Karpas-422 (cell line): Measurements from ENCODE around the gene PNRC2. TPM values are rescaled to one million over a fixed set of nuclear protein-coding genes. Genes with fewer than 3 reads are reported as not detected.

ENCODE experiments used
- DNase-seq: peaks from one replicate; pipeline ENCODE4 v3.0.0-alpha.2; 2015
- H2AFZ ChIP-seq: fragments of 200-600 bp; sonication (generic); 2 replicates; pipeline ENCODE4 v1.6.1; 2014; ENCODE audit warnings: antibody characterized with exemption, low read length, mixed read lengths
- H3K27ac ChIP-seq: fragments of 200-600 bp; sonication (generic); 2 replicates; pipeline ENCODE4 v1.5.1; 2014; ENCODE audit warnings: mild to moderate bottlenecking, low read length, moderate library complexity
- H3K27me3 ChIP-seq: fragments of 200-600 bp; sonication (generic); 2 replicates; pipeline ENCODE4 v1.6.1; 2014; ENCODE audit warnings: low read length, mixed read lengths
- H3K36me3 ChIP-seq: fragments of 200-600 bp; sonication (generic); 2 replicates; pipeline ENCODE4 v1.6.1; 2014; ENCODE audit warnings: low read length, mixed read lengths; ENCODE audit not compliant: insufficient read depth
- H3K4me1 ChIP-seq: fragments of 200-600 bp; sonication (generic); 2 replicates; pipeline ENCODE4 v1.6.1; 2014; ENCODE audit warnings: mild to moderate bottlenecking, low read length, mixed read lengths
- H3K4me2 ChIP-seq: fragments of 200-600 bp; sonication (generic); 2 replicates; pipeline ENCODE4 v1.6.1; 2014; ENCODE audit warnings: low read length, low read depth, mild to moderate bottlenecking; ENCODE audit not compliant: poor library complexity, severe bottlenecking
- H3K4me3 ChIP-seq: fragments of 200-600 bp; sonication (generic); 2 replicates; pipeline ENCODE4 v1.5.1; 2014; ENCODE audit warnings: mild to moderate bottlenecking, antibody characterized with exemption, low read length, mixed read lengths
- H3K79me2 ChIP-seq: fragments of 200-600 bp; sonication (generic); 2 replicates; pipeline ENCODE4 v1.6.1; 2014; ENCODE audit warnings: mild to moderate bottlenecking, low read length, mixed read lengths
- H3K9ac ChIP-seq: fragments of 200-600 bp; sonication (generic); 2 replicates; pipeline ENCODE4 v1.6.0; 2014; ENCODE audit warnings: low read length
- H3K9me2 ChIP-seq: fragments of 200-600 bp; sonication (generic), shearing (Covaris generic); replicated peaks from 2 replicates; pipeline ENCODE4 v1.6.0; 2014; ENCODE audit warnings: mild to moderate bottlenecking, low read length, moderate library complexity; ENCODE audit not compliant: insufficient read depth
- H3K9me3 ChIP-seq: fragments of 300-700, 200-600 bp; sonication (generic); 2 replicates; pipeline ENCODE4 v1.6.1; 2014; ENCODE audit warnings: low read length, mixed read lengths
- H4K20me1 ChIP-seq: fragments of 200-600 bp; sonication (generic); 2 replicates; pipeline ENCODE4 v1.6.1; 2014; ENCODE audit warnings: mild to moderate bottlenecking, antibody characterized with exemption, low read length, low read depth; ENCODE audit not compliant: insufficient read depth
- total RNA-seq: library from RNA; depleted of rRNA; stranded (reverse); fragments of >200 nt; shearing (Covaris generic); gene quantifications from 2 replicates; pipeline ENCODE4 v1.2.3, GENCODE V29; 2014; ENCODE audit warnings: low replicate concordance

PNRC2 gene
- total RNA-seq, 1 experiment from 2014 or later, result 140 TPM

DNA sequence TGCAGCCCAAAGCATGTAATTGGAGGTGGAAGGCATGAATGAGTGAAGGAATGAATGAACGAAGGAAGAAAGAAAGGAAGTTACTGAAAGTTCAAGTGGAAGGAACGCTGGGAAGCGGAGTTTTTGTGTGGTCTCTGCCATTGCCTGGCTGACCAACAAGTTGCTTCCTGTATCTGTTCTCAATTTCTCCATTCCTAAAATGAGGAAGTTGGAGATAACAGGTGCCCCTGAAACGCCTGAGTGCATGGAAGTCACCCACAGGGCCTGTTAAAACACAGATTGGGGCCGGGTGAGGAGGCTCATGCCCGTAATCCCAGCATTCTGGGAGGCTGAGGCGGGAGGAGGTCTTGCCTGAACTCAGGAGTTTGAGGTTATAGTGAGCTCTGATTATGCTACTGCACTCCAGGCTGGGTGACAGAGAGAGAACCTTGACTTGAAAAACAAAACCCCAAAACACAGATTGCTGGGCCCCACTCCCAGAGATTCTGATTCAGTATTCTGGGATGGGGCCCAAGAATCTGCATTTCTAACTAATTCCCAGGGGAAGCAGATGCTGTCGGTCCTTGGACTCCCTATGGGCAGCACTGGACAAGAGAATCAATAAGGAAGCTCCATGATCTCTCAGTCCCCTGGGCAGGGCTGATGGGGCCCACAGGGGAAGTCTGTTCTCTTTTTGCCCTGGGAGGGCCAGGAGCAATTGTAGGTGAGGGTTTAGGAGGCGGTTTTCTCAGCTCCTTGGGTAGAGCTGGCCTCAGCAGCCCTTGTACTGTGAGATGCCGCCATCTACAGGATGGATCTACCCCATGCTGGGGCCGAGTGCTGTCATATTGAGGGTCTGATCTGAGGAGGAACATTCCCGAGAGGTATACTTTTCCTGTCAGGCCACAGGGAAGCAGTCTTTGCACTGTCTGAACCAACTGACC lies 43.2 kb upstream of the PNRC2 start:
- Histone ChIP-seq H3K9ac (peak overlapping the region; percentile 59), H3K79me2 (0 out of 2 replicates have a peak, but pooled peaks cover 3% of the 10 kb centered on the region), H3K4me3 (peak overlapping the region; percentile 21; the same call in 1 of the 2 replicates), H3K4me1 (peaks cover 49% of the 10 kb centered on the region), H3K36me3 (no peaks in the 10 kb centered on the region), H3K9me3 (no peaks in the 10 kb centered on the region), H3K27me3 (no peaks in the 10 kb centered on the region), H3K4me2 (peak overlapping the region; percentile 64), H3K9me2 (no peaks in the 10 kb centered on the region), H3K27ac (peak overlapping the region; percentile 97), H4K20me1 (no peaks in the 10 kb centered on the region), H2AFZ (peak overlapping the region; percentile 62)
- peak; percentile 94 for DNase-seq

DNA sequence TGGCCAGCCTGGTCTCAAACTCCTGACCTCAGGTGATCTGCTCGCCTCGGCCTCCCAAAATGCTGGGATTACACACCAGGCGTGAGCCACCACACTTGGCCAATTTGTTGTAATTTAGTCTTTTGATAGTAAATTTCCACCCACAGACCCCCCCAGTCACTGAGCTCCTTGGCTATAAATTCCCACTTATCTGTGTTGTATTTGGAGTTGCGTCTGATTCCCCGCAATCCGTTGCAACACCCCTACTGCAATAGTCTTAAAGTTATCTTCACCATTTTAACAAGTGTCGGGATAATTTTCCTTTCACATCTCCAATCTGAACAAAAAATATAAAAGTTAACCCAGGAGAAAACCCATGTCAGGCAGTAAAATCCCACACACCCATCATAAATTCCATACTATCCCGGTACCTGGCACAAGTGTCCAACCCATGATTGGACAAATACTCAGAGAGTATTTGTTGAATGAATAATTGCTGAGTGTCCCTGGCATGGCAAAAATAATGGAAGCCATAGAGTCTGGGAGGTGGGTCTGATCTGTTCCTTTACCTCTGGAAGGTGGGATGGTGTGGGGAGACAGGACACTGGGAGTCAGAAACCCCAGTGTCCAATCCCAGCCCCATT lies 37.2 kb upstream of the PNRC2 start:
- Histone ChIP-seq H3K79me2 (no peaks in the 10 kb centered on the region), H2AFZ (no peak overlapping the region), H4K20me1 (no peaks in the 10 kb centered on the region)

DNA sequence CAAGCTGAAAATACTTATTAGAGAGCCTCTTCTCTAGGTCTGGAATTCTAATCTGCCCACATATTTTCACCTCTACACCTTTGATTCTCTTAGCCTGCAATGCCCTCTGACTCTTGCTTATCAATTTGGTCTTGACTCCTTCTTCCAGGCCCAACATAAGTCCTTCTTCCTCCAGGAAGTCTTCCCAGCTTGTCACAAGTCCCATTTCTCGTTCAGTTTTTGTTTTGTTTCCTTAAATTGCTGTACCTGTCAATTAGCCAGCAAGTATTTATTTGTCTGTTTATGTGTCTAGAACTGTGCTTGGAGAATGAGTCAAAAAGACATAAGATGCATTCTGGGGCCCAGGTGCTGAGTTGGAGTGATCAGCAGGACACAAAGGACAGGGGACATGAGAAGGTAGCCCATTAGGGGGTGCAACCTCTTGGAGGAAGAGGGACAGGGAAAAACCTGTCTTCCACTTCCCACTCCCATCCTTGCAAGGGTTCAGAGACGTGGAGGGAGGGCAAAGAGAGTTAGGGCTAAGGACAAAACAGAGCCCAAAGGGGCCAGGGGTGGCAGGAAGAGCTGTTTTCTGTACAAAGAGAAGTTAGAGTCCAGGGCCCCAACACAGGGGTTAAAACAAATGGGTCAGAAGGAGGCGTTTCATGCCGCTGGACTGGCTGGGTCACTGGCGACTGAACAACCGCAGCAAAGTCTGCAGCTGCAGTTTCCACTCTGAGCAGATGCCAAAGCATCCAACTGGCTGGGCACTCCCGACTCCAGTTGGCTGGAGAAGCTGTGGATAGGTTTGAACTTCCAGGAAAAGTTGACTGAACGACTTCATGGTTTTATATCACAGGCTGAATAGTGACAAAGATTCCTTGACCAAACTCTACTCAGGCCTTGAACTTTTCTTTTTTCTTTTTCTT lies 35.8 kb upstream of the PNRC2 start:
- Histone ChIP-seq H4K20me1 (no peaks in the 10 kb centered on the region), H3K9me3 (no peaks in the 10 kb centered on the region), H3K79me2 (no peaks in the 10 kb centered on the region), H3K9me2 (no peaks in the 10 kb centered on the region), H3K27me3 (no peaks in the 10 kb centered on the region), H2AFZ (no peak overlapping the region), H3K4me1 (no peaks in the 10 kb centered on the region), H3K9ac (no peak overlapping the region), H3K4me3 (no peak overlapping the region), H3K36me3 (no peaks in the 10 kb centered on the region), H3K4me2 (no peak overlapping the region), H3K27ac (no peak overlapping the region)
- no peak for DNase-seq

More for the DNA sequence above, 37.2 kb upstream of the PNRC2 start:
- no peak overlapping the region for H3K9ac ChIP-seq
- H3K27me3 ChIP-seq, result no peaks in the 10 kb centered on the region
- H3K4me2 ChIP-seq, result no peak overlapping the region
- no peaks in the 10 kb centered on the region for H3K9me3 ChIP-seq
- DNase-seq, result no peak
- H3K4me1 ChIP-seq, result no peaks in the 10 kb centered on the region
- H3K36me3 ChIP-seq, result no peaks in the 10 kb centered on the region
- H3K9me2 ChIP-seq, result no peaks in the 10 kb centered on the region
- no peak overlapping the region for H3K27ac ChIP-seq
- H3K4me3 ChIP-seq, result no peak overlapping the region

DNA sequence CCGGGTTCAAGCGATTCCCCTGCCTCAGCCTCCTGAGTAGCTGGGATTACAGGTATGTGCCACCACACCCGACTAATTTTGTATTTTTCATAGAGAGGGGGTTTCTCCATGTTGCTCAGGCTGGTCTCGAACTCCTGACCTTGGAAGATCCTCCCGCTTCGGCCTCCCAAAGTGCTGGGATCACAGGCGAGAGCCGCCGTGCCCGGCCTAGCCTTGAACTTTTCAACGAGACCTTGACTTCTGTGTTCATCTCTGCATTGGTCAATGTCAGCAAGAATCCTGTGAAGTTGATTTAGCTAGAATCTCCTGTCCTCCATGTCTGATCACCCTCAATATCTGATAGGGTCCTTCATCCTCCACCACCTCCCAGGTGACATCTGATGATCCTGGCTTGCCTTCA lies 35.0 kb upstream of the PNRC2 start:
- Histone ChIP-seq H3K79me2 (no peaks in the 10 kb centered on the region), H2AFZ (no peak overlapping the region), H3K9me2 (no peaks in the 10 kb centered on the region), H3K9me3 (no peaks in the 10 kb centered on the region), H3K4me1 (no peaks in the 10 kb centered on the region), H3K27me3 (no peaks in the 10 kb centered on the region), H3K4me2 (no peak overlapping the region), H4K20me1 (no peaks in the 10 kb centered on the region), H3K9ac (no peak overlapping the region), H3K36me3 (no peaks in the 10 kb centered on the region), H3K4me3 (no peak overlapping the region), H3K27ac (no peak overlapping the region)
- no peak for DNase-seq

DNA sequence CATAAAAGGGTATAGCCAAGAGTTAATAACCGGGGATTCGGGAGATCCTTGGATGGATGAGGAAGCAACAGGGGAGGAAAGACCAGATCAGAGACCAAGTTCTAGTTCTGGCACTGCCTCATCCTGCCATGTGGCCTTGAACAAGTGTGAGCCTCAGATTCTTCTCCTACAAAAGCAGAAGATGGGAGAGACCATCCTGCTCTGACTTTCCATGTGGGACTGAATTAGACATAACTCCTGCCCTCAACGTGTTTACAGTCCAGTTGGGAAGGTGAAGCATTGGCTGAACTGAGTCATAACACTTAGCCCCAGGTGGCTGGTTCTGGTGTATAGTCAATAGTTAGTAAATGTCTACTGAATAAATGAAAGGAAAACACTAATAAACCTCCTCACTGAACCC lies 34.3 kb upstream of the PNRC2 start:
- Histone ChIP-seq H3K4me2 (no peak overlapping the region), H4K20me1 (no peaks in the 10 kb centered on the region), H3K36me3 (no peaks in the 10 kb centered on the region), H3K4me3 (no peak overlapping the region), H2AFZ (no peak overlapping the region), H3K79me2 (no peaks in the 10 kb centered on the region), H3K9me2 (no peaks in the 10 kb centered on the region), H3K27me3 (no peaks in the 10 kb centered on the region), H3K9me3 (no peaks in the 10 kb centered on the region), H3K27ac (no peak overlapping the region), H3K4me1 (peaks cover under 1% of the 10 kb centered on the region), H3K9ac (no peak overlapping the region)
- DNase-seq, result no peak

DNA sequence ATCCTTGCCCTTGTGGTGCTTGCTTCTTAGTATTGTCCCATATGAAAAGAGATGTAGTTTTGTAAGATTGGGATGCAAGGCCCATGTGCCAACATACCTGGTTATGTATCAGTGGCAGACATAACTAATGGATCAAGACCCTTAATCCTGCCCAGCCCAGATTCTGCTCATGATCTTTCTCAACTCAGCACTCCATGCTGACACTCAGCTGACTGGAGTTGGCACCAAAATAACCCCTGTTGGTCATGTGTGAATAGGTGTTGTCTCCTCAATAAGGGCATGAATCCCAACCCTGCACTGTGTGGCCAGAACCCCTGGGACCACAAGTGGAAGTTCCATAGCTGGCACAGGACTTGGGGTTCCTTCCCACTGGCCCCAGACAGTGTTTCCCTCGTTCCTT lies 32.5 kb upstream of the PNRC2 start:
- H3K4me2 ChIP-seq, result no peak overlapping the region
- H4K20me1 ChIP-seq, result no peaks in the 10 kb centered on the region
- H3K36me3 ChIP-seq, result no peaks in the 10 kb centered on the region
- H3K4me3 ChIP-seq, result no peak overlapping the region
- no peaks in the 10 kb centered on the region for H3K79me2 ChIP-seq
- H3K9ac ChIP-seq, result no peak overlapping the region
- no peak overlapping the region for H2AFZ ChIP-seq
- H3K27ac ChIP-seq, result no peak overlapping the region
- no peaks in the 10 kb centered on the region for H3K9me2 ChIP-seq
- no peaks in the 10 kb centered on the region for H3K27me3 ChIP-seq
- H3K9me3 ChIP-seq, result no peaks in the 10 kb centered on the region
- peak; percentile 37 for DNase-seq
- H3K4me1 ChIP-seq, result peaks cover 19% of the 10 kb centered on the region

DNA sequence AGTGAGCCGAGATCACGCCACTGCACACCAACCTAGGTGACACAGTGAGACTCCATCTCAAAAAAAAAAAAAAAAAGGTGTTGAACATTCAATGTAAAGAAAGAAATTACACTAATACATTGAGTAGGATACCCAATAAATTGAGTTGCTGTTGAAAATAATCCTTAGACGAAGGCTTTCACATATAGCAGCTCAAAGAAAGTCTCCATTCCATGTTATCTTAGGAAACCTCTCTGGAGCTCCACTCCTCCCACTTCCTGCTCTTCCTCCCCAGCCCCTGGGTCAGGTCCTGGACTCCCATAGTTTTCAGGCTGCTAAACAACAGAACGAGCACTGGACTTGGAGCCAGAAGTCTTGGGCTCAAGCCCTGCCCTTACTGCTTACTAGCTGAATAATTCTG lies 30.8 kb upstream of the PNRC2 start:
- Histone ChIP-seq H3K27me3 (no peaks in the 10 kb centered on the region), H2AFZ (no peak overlapping the region), H3K79me2 (no peaks in the 10 kb centered on the region), H3K4me3 (no peak overlapping the region), H3K4me1 (peaks cover 31% of the 10 kb centered on the region), H3K9ac (no peak overlapping the region), H3K4me2 (no peak overlapping the region), H3K27ac (no peak overlapping the region), H3K9me2 (no peaks in the 10 kb centered on the region), H3K36me3 (no peaks in the 10 kb centered on the region), H3K9me3 (no peaks in the 10 kb centered on the region), H4K20me1 (no peaks in the 10 kb centered on the region)
- no peak for DNase-seq

DNA sequence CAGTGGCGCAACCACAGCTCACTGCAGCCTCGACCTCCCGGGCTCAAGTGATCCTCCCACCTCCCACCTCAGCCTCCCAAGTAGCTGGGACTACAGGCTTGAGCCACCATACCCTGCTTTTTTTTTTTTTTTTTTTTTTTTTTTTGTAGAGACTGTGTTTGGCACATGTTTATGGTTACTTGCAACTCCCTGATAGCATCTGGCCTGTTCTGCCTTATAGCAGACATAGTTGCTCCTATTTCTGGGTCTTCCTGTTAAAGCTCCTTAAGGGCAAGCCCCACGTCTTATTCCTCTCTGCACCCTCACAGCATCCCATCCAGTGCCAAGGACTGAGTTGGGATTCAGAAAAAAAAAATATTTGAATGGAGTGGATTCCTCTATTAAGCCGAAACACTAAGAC lies 29.4 kb upstream of the PNRC2 start:
- Histone ChIP-seq H3K4me3 (peak overlapping the region; percentile 53), H3K9me2 (no peaks in the 10 kb centered on the region), H3K27me3 (no peaks in the 10 kb centered on the region), H4K20me1 (no peaks in the 10 kb centered on the region), H3K79me2 (no peaks in the 10 kb centered on the region), H3K36me3 (no peaks in the 10 kb centered on the region), H3K9me3 (no peaks in the 10 kb centered on the region), H3K4me1 (peaks cover 34% of the 10 kb centered on the region), H3K4me2 (peak overlapping the region; percentile 66), H3K27ac (no peak overlapping the region), H3K9ac (no peak overlapping the region), H2AFZ (no peak overlapping the region)
- DNase-seq, result no peak
